ENCODE results near the gene MGAT1.
"Not testable (repeated sequence)": the region's sequence is repeated elsewhere in the genome, so short reads cannot be mapped to it uniquely, and the experiment has no call there.

Gene MGAT1

DNA sequence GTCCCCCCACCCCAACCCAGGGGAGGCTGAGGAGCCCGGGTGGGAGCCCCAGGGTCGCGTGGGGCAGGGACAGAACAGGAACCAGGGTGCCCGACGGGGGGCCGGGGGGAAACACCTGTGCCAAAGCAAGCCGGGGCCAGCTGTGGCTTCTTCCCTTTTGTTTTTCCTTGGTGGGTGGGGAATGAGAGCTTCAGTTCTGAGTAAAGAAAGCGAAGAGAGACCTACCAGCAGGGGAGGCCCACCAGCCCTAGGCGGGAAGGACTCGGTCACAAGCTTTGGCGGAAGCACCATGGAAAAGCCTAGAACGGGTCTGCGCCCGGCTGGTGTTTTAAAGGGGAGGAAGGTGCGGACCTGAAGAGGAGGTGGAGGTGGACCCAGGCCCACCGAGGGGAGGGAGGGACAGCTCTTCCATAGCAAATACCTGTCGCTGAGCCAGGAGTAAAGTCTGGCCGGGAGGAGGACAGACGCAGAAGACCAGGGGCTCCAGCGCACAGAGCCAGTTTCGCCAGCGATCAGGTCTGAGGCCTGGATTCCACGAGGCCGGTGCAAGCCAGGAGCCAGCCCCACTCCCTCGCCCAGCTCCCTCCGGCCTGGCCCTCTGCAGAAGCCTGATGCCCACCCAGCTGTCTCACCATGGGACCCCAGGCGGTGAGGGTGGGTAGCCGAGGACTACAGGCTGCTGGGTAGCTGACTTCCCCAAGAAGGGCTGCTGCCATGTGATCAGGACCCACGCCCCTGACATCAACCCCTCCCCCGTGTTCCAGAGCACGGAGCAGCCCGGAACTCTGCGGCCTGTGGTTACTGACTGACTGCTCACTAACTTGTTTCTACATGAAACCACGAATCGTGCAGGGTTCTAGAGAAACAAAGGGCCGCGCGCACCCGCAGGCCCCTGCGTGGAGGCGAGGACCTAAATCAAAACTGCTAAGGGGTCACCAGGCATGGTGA, 849 bp upstream of the MGAT1 start:
- no peak for DNase-seq

DNA sequence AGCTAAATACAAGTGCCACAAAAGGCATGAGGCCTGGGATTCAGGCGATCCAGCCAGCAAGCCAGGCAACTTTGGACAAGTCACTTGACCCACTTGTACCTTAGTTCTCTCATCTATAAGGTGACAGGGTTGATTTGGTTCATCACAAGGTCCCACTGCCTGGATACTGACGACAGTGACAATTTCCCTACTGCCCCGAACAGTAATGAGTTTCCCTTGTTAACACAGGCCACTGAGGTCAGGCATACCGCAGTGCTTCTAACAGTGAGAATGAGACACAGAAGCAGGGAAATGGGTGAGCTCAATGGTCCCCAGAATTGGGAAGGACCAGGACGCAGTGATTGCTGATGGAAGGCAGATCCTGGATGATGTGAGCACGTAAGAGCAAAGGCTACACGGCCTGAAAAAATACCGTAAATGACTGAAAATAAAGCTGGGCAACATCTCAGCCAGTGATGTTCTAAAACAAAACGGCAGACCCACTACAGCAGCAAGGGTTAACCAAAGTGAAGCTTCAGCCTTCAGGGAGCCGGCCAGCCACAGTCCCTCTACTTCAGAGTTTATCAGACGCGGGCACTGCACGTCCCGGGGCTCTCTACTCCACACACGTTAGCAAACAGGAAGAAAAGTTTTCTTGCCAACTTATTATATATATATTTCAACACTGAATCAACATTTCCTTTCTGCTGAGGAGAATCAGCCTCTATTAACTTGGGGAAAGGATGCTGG, 846 bp downstream of the MGAT1 start:
- no peak for DNase-seq

DNA sequence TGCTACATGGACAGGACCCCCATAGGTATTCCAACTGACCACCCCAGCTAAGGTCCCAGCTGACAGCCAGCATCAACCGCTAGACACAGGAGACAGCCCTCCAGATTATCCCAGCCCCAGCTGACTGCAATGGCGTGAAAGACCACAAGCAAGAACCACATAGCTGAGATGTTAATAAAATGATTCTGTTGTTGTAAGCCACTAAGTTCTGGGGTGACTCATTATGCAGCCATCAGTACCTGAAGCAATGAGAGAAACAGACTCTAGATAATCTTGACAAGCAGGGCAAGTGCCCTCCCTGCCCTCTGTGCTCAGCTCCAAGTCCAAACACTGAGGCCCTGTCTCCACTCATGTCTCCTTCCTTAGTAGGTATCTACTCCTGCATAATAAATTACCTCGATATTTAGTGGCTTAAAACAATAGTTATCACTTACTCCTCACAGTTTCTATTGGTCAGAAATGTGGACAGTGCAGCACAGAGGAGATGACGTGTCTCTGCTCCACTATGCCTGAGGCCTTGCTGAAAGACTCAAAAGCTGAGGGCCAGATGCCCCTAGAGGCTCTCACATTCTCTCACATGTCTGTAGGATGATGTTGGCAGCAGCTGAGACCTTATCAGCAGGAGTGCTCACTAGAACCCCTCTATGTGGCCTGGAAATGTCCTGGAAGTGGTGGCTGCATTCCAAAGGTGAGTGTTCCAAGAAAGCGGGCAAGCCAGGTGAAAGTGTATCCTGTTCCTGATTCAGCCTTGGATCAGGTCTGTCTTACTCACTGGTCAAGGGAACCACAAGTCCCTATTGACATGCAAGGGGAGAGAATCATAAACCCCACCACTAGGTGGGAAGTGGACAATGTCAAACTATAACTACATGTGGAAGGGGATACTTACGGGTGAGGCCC, 2.5 kb downstream of the MGAT1 start:
- no peak for DNase-seq

DNA sequence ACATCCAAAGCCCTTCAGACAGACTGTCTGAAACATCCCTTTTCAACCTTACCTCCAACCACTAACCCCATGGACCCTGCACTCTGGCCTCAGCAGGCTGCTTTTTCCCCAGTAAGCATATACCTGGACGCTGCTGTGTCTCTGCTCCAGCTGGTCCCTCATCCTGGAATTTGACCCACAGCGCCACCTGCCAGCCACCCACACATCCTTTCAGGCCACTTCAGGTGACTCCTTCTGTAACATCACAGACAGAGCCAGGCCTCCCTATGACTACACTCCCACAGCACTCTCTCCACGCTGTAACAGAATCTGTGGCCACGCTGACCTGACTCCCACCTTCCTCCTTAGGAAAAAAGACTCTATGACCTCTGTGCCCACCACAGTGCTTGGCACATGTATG, 3.4 kb downstream of the MGAT1 start:
- no peak for DNase-seq

DNA sequence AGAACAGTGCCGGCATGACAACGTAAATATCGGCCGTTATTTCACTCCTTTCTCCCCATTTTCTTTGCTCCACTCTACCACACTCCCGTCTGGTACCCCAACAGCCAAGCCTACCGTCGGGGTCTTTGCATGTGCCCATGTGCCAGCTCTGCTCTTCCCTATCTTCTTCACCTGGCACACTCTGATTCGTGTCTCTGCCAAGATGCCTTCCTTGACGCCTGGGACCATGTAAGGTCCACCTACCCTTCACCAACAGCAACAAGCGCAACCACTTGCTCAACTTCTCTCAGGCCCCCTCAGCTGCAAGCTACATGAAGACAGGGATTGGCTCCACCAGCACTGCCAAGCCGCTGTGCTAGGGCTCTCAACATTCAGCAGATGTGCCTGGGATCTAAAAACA, 4.4 kb downstream of the MGAT1 start:
- no peak for DNase-seq

DNA sequence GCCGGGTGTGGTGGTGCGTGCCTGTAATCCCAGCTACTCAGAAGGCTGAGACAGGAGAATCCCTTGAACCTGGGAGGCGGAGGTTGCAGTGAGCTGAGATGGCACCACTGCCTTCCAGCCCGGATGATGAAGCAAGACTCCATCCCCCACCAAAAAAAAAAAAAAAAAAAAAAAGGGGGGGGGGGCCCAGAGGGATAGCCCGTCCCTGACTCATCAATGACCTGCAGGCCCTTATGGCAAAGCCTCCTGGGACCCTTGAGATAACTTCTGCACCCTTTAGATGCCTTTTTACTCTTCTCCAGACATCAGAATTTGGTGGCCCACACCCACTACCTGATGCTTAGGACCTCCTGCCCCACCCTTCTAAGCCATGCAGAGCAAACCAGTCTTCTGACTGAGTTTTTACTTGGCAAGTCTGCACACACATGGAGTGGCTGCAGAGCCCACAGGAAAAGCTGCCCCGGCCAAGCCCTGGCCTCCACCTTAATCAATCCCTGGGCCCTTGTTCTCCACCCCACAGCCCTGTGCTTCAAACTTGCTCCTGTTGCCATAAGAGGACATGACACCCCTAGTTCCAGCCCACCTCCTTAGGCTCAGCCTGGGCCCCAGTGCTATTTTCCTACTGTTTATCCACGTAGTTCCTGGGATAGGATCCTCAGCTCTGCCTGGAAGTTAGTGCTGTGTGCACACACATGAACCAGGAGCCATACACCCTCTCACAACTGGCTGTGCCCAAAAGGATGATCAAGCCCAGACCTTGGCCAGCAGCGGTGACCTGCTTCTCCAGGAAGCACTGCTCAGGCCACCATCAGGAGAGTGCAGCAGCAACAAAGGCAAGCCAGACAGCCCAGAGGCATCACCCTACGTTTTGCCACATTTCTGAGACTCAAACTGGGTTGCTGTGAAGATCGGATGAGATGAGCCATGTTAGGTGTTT, 5.1 kb downstream of the MGAT1 start:
- no peak for DNase-seq

DNA sequence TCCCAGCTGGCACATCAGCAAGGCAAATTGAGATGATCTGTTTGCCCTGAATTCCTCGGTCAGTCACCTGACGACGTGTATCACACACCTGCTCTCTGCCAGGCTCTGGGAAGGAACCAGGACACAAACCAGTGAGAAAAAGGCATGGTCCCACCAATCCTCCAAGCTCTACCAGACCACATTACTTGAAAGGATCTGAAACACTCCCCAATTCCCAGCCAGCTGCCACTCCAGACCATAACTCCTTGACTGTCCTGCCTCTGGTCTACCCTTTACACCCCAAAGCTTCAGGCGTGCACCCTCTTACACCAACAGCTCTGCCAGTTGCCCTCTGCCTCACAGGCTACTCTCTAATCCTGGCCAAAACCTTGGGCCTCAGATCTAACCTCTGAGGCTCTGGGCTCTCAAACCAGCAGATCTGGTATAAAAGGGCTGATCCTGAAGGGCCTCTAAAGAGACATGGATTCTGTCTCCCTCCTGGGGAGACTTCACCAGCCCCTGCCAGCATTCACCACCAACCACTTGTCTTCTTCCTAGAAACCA, 6.8 kb downstream of the MGAT1 start:
- DNase-seq: no peak

DNA sequence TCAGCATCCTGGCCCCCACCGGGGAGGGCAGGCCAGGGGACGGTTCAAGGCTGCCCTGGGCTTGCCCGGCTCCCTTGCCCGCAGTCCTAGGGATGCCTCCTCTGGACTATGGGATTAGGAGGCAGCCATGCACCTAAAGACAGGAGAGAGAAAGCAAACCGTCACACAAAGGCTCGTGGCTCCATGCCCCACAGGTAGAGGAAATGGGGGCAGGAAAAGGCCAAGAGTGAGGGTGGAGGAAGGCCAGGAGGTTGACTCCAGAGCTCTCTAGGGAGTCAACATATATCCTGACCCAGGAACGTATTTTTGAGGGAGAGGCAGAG, 9.7 kb downstream of the MGAT1 start:
- no peak for DNase-seq

DNA sequence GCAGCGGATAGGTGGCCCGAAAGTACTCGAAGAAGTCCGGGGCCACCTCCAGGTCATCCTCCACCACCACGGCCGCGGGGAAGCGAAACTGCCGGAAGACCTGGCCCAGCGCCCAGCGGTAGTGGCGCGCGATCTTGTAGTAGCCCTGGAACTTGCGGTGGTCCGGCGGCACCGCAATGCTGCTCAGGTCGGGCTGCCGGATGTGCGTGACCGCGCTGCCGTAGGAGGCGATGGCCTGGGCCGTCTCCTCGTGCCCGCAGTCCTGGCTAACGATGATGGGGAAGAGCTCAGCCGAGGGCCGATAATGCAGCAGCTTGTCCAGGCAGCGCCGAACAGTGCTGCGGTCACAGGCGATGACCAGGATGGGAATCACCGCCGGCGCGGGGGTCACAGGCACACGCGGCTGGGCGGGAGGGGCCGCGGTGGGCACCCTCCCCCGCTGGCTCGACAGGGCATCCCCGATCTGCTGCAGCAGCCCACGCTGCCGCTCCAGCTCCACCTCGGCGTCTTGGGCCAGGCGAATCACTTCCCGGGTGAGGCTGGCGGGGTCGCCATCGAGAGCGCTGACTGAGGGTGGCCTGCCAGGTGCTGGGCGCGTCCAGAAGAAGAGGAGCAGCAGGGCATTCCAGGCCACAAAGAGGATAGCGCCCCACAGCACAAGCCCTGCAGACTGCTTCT, 10.2 kb downstream of the MGAT1 start:
- no peak for DNase-seq

DNA sequence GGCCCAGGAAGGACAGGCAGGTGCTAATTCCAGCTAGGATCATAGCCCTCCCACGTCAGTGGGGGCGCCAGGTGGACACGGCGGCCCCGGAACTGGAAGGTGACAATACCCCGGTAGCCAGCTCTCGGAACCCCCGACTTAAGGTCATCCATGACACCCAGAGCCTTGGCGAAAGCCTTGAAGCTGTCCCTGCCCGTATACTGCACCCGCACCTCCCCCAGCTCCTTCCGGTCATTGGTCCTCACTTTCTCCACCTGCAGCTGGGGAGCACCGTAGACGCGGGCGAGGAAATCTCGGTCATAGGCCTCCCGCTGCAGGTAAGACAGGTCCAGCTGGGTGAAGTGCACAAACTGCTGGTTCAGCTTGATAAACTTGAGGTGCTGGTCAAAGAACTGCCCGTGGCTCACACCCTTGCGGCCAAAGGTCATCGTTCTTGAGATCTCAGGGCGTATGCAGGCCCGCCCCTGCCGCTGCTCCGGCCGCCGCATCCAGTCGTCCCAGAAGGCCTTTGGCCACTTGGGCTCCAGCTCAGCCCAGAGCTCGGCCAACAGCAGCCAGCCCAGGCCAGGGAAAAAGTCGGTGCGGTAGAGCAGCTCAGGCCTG, 10.9 kb downstream of the MGAT1 start:
- DNase-seq: no peak

DNA sequence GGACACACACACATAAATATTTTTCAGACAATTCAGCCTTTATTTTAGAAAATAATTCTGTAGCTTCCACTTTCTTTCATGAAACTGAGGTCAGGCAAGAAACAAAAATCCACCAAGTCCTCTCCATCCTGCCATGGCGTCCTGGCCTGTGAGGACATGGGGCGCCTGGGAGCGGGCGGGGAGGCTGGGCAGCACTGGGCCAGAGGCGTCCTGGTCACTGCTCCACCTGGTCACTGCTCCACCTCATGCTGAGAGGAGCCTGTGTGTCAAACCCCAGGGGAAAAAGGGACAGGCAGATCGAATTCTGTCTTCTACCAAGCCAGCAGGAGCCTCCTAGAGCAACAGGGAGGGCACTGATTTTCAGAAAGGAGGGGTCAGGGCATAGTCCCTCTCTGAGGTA, 12.1 kb downstream of the MGAT1 start:
- DNase-seq: no peak

DNA sequence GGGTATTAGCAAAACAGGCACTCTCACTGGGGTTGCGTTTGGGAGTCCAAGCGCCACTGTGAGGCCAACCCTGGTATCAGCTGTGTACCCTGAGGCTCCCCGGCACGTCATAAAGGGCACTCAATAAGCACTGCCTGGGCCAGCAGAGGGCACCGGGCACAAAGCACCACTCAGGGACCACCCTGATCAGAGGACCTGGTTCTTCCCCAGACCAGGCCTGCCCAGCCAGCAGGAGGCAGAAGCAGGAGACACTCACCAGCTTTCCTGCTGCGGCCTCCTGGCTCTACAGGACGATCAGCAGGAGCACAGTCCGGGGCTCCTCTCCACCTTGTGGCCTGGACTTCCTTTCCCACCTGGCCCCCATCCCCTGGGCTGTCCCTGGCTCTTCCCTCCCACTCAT, 12.6 kb downstream of the MGAT1 start:
- DNase-seq: no peak

DNA sequence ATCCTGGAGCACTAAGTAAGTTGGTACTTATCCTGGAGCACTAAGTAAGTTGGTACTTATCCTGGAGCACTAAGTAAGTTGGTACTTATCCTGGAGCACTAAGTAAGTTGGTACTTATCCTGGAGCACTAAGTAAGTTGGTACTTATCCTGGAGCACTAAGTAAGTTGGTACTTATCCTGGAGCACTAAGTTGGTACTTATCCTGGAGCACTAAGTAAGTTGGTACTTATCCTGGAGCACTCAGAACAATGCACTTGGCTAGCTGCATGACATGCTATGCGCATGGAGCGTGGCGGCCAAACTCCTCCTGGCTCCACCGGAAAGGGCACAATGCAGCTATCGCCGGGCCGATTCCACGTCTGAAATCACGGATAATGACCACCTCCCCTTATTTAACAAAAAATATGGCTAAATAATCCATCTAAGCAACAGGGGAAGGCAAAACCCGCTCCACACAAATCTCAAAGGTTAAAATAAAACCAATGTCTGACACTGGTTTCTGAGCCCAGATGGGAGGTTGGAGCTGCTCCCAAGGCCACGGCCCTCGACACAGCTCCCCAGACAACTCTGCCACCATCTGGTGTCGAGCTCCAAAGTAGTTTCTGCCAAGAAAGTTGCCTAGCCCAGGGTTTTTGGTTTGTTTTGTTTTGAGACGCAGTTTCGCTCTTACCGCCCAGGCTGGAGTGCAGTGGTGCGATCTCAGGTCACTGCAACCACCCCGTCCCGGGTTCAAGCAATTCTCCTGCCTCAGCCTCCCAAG, 13.8 kb downstream of the MGAT1 start:
- DNase-seq: not testable (repeated sequence)

DNA sequence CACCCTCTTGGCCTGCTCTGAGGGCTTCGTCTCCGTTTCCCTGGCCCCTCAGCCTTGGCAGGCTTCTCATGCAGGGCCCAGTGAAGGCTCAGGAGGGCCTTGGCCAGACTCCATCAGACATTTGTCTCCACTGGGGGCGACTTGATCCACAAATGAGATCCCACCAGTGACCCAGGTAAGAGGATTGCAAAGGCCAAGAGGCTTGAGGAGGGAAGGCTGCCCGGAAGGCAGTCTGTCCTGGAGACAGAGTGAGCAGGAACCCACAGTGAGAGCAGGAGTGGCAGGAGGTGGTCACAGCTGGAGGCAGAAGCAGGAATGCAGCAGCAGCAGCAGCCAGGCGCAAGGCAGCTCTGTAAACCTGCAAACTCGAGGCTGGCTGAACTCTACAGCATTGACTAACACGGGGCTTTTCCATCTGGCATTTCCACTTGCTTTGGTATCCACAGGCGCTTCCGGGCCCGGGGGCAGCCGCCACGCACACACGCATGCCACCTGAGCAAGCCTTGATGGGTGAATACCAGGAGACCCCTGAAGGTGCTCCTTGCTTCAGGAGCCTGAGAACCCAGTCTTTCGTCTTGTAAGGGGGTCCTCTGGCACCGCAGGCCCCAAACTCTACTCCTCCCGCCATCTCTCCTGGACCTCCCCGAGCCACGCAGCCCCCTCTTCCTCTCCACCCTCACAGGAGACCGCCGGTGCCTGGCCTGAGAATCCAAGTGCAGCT, 14.7 kb downstream of the MGAT1 start:
- DNase-seq: no peak

DNA sequence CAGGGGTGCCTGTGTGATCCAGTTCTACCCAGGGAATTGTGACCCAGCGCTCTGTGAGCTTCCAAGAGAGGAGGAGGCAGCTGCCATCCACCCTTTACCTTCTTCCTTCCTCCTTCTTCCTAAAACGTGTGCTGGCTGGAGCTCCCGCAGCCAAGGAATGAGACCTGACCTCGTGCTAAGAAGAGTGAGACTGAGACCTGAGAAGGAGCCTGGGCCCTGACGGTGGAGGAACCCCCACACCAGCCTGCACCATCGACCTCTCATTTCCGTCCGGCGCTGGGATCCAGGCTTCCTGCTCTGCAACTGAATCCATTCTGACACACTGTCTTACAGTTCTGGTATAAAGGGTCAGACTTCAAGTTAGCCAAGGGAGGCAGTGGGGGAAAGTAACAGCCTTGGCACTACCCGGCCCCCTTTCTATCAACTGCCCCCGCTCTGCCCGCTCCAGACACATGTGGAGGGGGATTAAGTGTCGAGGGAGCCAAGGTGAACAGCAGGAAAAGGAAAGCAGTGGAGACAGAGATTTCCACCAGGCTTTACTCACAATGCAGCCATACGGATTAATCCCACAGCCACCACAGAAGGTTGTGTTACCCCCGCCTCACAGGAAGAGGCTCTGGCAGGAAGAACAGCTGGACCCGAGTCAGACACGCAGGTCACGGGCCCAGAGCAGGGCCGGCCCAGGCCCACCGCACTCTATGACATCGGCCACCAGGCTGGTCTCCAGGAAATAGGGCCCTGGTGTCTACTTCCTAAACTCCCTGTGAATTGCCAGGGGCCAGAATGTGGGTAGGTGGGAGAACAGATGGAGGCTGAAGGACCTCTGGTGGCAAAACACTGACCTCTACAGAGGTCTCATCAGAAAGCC, 15.8 kb downstream of the MGAT1 start:
- DNase-seq: no peak

DNA sequence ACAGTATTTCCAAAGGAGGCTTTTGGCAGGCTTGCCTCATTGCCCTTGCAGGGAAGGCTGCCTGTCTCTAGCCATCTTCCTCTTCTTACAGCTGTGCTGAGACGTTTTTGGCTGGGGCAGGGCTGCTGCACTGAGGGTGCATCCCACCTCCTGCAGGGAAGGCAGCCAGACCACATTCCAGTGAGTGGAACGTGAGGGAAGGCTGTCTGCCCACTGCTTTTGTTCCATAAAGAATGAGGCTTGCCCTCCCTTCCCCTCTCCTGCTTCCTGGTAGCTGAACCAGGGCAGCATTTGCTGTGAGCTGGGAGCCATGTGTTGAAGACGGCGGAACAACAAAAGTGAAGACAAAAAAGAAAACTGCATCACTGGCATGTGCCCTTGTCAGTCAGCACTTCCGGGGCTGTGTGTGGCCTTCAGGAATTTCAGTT, 16.8 kb downstream of the MGAT1 start:
- no peak for DNase-seq

DNA sequence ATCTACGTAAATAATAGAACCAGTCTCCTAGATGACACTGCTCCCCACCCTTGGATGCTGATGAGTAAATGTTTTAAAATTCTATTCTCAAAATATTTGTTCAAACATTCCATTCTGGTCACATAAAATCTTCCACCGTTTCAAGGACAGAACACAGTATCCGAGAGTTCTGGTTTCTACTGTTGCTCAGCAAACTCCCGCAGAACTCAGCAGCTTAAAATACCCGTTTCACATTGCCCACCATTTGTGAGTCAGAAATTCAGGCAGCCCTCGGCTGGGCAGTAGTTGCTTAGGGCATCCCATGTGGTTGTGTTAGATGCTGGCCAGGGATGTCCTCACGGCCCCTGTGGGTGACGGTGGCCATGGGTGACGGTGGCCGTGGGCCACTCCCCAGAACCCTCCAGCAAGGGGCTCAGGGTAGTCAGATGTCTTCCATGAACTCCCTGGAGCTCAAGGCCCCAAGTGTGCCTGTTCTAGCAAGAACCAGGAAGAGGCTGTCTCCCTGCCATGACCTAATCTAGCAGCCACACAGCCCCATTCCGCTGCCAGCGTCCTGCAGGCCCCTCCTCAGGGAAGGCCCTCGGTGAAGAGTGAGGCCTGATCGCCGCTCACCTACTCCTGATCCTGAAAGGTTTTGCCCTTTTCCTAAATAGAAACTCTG, 17.4 kb downstream of the MGAT1 start:
- DNase-seq: no peak

All from DMS79 (cell line).